HG03460 (cell line): ENCODE measurements around the gene SLC25A29.

ENCODE experiments used
- ATAC-seq: cut with Tn5 transposase; IDR thresholded peaks from one replicate; pipeline ENCODE4 v1.9.1; 2021; ENCODE audit not compliant: unreplicated experiment

Gene SLC25A29

GRCh38 chr14:100332071-100332639, 25.9 kb upstream of the SLC25A29 start:
- ATAC-seq: no peak

DNA sequence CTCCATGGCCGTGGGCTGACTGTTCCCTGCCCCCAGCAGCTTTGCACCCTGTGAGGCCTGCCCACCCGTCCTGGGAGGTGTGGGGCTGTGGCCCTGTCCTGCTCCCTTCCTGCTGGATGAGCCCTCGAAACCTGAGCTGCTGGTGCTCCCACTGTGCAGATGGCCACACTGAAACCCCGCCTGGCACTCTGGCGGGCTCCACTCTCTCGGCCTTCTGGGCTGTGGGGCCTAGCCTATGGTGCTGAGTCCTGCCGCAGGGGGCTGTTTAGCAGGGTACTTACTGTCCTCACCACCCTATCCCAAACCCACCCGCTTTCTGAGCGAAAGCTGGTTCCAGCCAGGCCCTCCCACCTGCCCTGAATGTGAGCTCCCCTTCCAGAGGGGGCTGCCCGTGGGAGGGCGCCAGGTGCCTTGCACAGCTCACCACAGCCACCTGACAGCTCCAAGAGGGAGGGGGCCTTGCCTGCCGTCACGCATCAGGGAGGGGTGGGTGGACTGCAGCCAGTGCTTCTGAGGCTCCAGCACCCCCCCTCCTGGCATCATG, 24.2 kb upstream of the SLC25A29 start:
- ATAC-seq: no peak

DNA sequence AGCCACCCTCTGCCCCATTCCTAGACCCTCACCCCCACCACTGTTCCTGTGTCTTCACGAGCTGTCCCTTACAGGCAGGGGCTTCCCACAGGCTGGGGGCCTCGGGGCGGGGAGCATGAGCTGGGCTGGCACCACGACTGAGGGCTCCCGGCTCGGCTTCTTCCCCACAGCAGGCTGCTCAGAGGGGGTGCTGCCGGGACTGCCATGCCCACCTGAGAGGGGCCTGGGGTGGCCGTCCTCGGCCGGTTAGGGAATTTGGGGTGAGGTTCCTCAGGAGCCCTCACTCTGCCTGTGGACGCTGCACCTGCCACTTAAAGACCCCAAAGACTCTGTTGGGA, 23.7 kb upstream of the SLC25A29 start:
- ATAC-seq: no peak

DNA sequence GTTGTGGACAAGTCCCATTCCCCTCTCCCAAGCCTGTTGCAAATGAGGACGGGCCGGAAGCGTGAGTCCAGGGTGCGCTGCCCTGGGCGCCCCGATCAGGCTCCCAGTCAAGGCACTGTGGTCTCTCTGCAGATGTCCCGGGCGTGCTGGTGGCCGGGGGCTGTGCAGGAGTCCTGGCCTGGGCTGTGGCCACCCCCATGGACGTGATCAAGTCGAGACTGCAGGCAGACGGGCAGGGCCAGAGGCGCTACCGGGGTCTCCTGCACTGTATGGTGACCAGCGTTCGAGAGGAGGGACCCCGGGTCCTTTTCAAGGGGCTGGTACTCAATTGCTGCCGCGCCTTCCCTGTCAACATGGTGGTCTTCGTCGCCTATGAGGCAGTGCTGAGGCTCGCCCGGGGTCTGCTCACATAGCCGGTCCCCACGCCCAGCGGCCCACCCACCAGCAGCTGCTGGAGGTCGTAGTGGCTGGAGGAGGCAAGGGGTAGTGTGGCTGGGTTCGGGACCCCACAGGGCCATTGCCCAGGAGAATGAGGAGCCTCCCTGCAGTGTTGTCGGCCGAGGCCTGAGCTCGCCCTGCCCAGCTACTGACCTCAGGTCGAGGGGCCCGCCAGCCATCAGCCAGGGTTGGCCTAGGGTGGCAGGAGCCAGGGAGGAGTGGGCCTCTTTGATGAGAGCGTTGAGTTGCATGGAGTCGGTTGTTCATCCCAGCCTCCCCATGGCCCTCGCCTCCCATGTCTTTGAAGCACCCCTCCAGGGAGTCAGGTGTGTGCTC, 23.2 kb upstream of the SLC25A29 start:
- no peak for ATAC-seq

DNA sequence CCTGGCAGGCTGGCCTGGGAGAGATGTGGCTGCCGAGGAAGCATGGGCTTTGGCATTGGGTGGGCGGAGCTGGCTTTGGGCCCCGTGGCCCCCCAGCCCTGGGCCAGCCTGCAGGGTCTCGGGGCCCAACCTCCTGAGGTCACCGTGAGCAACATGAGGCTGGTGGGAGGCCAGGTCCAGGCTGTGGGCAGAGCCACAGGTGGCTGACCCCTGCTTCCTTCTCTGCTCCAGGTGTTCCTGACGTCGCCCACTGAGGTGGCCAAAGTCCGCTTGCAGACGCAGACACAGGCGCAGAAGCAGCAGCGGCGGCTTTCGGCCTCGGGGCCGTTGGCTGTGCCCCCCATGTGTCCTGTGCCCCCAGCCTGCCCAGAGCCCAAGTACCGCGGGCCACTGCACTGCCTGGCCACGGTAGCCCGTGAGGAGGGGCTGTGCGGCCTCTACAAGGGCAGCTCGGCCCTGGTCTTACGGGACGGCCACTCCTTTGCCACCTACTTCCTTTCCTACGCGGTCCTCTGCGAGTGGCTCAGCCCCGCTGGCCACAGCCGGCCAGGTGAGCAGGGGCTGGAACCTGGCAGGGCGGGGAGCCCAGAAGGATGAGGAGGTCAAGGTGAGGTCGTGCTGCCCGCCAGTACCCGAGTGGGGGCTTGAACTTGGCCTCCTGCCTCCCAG, 22.4 kb upstream of the SLC25A29 start:
- no peak for ATAC-seq

DNA sequence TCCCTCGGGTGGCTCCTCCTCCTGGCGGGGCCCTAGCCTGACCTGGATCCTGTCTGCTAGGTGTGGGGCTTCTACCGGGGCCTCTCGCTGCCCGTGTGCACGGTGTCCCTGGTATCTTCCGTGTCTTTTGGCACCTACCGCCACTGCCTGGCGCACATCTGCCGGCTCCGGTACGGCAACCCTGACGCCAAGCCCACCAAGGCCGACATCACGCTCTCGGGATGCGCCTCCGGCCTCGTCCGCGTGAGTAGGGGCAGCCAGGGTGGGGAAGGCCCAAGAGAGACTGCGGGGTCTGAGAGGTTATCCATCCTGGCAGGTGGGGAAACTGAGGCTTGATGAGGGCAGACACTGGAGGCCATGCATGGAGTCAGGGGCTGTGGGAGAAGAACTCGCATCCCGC, 20.9 kb upstream of the SLC25A29 start:
- no peak for ATAC-seq

- no peak for ATAC-seq
These were observed 19.7 kb upstream of the SLC25A29 start for GRCh38 chr14:100325958-100326357.

DNA sequence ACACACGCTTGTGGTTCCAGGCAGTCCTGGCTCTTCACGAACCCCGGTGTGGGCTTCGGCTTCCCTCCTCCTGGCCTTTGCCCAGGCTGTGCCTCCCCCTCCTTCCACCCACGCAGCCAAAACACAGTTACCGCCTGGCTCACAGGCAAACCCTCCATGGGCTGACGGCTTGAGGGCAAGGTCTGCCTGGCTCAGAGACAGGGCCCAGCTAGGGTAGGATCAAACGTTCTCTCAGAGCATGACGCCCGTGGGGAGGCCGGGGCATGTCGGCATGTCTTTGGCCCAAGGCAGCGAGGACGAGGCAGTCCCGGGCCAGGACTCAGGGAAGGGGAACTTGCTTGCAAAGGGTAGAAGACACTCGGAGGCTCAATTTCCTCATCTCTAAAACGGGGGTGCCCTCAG, 19.0 kb upstream of the SLC25A29 start:
- ATAC-seq: no peak

DNA sequence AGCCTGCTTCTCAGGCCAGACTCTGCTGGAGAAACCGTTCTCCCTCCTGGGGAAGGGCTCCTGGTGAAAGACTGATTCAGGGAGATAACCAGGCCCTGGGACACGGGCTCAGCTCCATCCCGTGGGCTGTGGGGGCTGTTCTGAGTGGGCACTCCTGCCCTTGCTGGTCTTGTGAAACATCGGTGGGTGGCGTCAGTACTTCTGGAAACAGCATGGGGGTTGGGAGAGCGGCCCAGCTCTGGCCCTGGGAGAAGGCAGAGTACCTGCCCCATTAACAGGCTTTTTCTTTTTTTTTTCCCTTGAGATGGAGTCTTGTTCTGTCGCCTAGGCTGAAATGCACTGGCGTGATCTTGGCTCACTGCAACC, 17.7 kb upstream of the SLC25A29 start:
- ATAC-seq: no peak

- ATAC-seq: no peak
These were observed 17.1 kb upstream of the SLC25A29 start, which contains the start of gene SLC25A47 for GRCh38 chr14:100323121-100323941. TSS of gene SLC25A47 (plus strand) at chr14:100323339. CDS start at chr14:100323415, 76 bp downstream.

- no peak for ATAC-seq
These were observed 16.1 kb upstream of the SLC25A29 start for GRCh38 chr14:100322138-100322957.

GRCh38 chr14:100321473-100322137, 15.4 kb upstream of the SLC25A29 start:
- ATAC-seq: no peak

DNA sequence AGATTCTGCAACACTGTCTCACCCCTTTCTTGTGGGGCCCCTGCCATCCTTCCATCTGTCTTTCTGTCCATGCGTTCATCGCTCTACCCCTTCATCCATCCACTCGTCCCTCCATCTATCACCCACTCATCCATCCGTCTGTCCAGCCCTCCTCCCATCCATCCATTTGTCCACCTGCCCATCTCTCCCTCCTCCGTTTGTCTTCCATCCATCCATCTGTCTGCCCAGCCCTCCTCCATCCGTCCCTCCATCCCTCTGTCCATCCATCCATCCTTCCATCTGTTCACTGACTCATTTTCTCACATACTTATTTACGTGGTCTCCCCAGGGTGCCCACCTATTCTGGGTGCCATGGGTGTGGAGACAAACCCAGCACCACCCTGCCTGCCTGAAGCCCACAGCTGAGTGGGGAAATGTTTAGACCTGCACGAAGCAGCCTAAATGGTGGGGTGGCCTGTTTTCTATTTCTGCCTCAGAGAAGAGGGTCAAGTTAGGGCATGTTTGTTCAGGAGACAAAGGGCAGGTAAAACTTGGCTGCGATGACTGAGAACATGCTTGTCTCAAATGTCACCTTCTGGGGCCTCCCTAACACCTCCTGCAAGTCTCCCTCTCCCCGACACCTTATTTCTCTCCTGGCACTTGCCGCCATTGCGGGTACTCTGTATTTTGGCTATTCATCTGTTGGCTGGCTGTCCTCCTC, 14.1 kb upstream of the SLC25A29 start:
- ATAC-seq: no peak

GRCh38 chr14:100317912-100318808, 11.9 kb upstream of the SLC25A29 start:
- peak; percentile 92 for ATAC-seq

- no peak for ATAC-seq
These were observed 11.1 kb upstream of the SLC25A29 start for GRCh38 chr14:100317389-100317788.

DNA sequence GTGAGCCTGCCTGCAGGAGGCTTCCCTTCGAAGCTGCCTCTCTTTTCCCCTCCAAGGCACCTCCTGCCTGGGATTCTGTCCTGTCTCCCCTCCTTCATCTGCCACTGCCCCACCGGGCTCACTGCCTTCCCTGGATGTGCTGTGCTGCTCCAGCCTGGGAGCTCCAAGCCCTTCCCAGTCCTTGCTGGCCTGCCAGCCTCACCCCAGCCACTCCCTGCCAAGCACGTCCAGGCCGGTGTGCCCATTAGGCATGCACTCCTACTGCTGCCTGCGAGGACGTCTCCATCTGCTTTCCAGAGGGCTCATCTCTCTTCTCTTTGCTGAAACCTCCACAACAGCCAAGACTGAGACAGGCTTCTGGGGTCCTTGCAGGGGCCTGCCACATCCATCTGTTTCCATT, 8.5 kb upstream of the SLC25A29 start:
- no peak for ATAC-seq

GRCh38 chr14:100313464-100314230, 7.4 kb upstream of the SLC25A29 start:
- ATAC-seq: no peak
